Upper lobe of left lung (tissue), 6 donors: ENCODE data around the gene HPCA. TPM values are rescaled to one million over a fixed set of nuclear protein-coding genes. Genes with fewer than 3 reads are reported as not detected.

Experiments
- ATAC-seq, 2 donors: fragments of 200-7000 bp; cut with Tn5 transposase; one replicate each; pipeline ENCODE4 v1.9.1; 2022; ENCODE audit warnings: mild to moderate bottlenecking in 2 of 2, moderate library complexity in 2 of 2; ENCODE audit not compliant: low FRiP score in 2 of 2
- DNase-seq, 2 donors: peaks; one replicate each; pipeline ENCODE4 v3.0.0-alpha.2; 2019 to 2020
- H3K27ac ChIP-seq, 4 donors: fragments of 200-600 bp; sonication (generic); one replicate each; pipeline ENCODE4 v1.5.1; 2016 to 2019
- H3K27me3 ChIP-seq, 4 donors: fragments of 200-600 bp; sonication (generic); one replicate each; pipeline ENCODE4 v1.5.1; 2017 to 2019
- H3K36me3 ChIP-seq, 4 donors: fragments of 200-600 bp; sonication (generic); one replicate each; pipeline ENCODE4 v1.5.1; 2016 to 2019
- H3K4me1 ChIP-seq, 4 donors: fragments of 200-600 bp; sonication (generic); one replicate each; pipeline ENCODE4 v1.5.1; 2018 to 2019
- H3K4me3 ChIP-seq, 4 donors: fragments of 200-600 bp; sonication (generic); one replicate each; pipeline ENCODE4 v1.5.1; 2017 to 2019; ENCODE audit warnings: mild to moderate bottlenecking in 2 of 4, moderate library complexity in 1 of 4
- H3K9me3 ChIP-seq, 4 donors: fragments of 200-600 bp; sonication (generic); one replicate each; pipeline ENCODE4 v1.5.1; 2018 to 2019
- EP300 ChIP-seq, 4 donors: sonication (generic); formaldehyde crosslinking; IDR thresholded peaks; one replicate each; pipeline ENCODE4 v1.5.1; 2017; ENCODE audit warnings: antibody characterized with exemption in 4 of 4, control low read depth in 2 of 4
- POLR2A ChIP-seq, 4 donors: fragments of 450-650 bp; IDR thresholded peaks; one replicate each; pipeline ENCODE4 v1.5.1; 2016 to 2017; ENCODE audit warnings: antibody characterized with exemption in 4 of 4, mild to moderate bottlenecking in 2 of 4
- POLR2AphosphoS5 ChIP-seq, 2 donors: sonication (generic); formaldehyde crosslinking; IDR thresholded peaks; one replicate each; pipeline ENCODE4 v1.5.1; 2017; ENCODE audit warnings: antibody characterized with exemption in 2 of 2
- WGBS, 2 donors: methylation state at CpG; one replicate each; pipeline ENCODE4 v1.1.5; 2017 to 2018; 5-methylcytosine and 5-hydroxymethylcytosine counted together
- total RNA-seq, 6 donors: library from RNA; depleted of rRNA in 4 of 6; stranded (reverse); fragments of >200 nt in 4 of 6; gene quantifications; one replicate each; pipeline versions ENCODE4 v1.1.0 to v1.2.1, GENCODE V29; 2016 to 2021
- TF ChIP-seq, protein P1 (sequence below), 6 experiments: fragments of 450-650 bp in 4 of 6; fragments of 200-600 bp in 2 of 6; sonication (generic) in 2 of 6; IDR thresholded peaks; one replicate each; pipeline ENCODE4 v1.5.1; 2016 to 2019; ENCODE audit warnings: antibody characterized with exemption in 6 of 6
- donor health status: DM: no; HTN: no; CAD: no; lungs with moderate emphysema.
- donor health status: DM: no; HTN: yes; CAD: no; lungs with severe emphysema.

HPCA gene
- total RNA-seq, 6 donors from 2014 or later, result not detected

DNA sequence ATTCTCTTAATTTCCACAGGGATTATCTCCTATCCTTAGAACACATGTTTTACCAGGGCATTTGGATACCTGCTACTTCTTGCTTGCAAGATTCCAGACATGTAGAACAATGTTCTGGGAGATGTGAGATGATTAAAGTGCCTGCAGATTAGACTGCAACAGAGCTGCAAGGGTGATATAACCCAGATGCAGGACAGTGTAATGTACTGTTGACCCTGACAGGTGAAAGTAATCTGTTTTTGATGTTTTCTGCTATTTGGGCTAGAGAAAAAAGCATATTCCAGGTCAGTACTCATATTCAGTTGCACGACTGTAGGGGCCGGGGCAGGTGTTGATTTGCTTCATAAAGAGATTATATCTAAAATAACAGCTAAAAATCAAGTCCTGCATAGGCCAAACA lies 42.0 kb downstream of the HPCA start:
- no peak for DNase-seq
- TF ChIP-seq EP300 (IDR thresholded peaks at IDR 0.05), result no peak
- no peak for TF ChIP-seq POLR2AphosphoS5 (IDR thresholded peaks at IDR 0.05)
- TF ChIP-seq POLR2A (IDR thresholded peaks at IDR 0.05), result no peak
- TF ChIP-seq, protein P1, sequence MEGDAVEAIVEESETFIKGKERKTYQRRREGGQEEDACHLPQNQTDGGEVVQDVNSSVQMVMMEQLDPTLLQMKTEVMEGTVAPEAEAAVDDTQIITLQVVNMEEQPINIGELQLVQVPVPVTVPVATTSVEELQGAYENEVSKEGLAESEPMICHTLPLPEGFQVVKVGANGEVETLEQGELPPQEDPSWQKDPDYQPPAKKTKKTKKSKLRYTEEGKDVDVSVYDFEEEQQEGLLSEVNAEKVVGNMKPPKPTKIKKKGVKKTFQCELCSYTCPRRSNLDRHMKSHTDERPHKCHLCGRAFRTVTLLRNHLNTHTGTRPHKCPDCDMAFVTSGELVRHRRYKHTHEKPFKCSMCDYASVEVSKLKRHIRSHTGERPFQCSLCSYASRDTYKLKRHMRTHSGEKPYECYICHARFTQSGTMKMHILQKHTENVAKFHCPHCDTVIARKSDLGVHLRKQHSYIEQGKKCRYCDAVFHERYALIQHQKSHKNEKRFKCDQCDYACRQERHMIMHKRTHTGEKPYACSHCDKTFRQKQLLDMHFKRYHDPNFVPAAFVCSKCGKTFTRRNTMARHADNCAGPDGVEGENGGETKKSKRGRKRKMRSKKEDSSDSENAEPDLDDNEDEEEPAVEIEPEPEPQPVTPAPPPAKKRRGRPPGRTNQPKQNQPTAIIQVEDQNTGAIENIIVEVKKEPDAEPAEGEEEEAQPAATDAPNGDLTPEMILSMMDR (IDR thresholded peaks at IDR 0.05), result no peak
- 96% methylated on average over 2 of the region's 2 CpGs for WGBS, 2 donors
- no peaks in the 10 kb centered on the region for H3K36me3 ChIP-seq
- H3K27ac ChIP-seq, result no peak overlapping the region
- H3K9me3 ChIP-seq, result no peaks in the 10 kb centered on the region
- H3K27me3 ChIP-seq, result peaks cover 0 to 6% (median 2%) of the 10 kb centered on the region in 4 donors
- H3K4me1 ChIP-seq, result peaks cover 8 to 18% (median 16%) of the 10 kb centered on the region in 4 donors
- no peak for ATAC-seq
- no peak overlapping the region for H3K4me3 ChIP-seq

DNA sequence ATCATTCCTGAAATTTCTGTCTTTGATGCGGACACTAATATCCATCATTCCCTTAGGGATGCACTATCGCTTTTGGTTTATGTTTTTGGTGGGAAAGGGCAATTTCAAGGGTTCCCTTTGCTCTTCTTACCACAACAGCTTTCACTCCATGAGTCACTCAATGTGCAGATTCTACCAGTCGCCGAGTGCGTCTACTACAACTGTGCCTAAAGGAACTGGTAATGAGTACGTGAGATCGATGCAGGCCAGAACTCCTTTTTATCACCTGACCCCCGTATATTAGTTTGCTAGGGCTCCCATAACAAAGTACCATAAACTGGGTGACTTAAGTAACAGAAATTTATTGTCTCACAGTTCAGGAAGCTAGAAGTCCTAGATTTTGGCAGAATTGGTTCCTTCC lies 42.4 kb downstream of the HPCA start:
- Histone ChIP-seq H3K36me3 (no peaks in the 10 kb centered on the region), H3K27ac (no peak overlapping the region), H3K4me1 (peaks cover 10 to 23% (median 18%) of the 10 kb centered on the region in 4 donors), H3K9me3 (no peaks in the 10 kb centered on the region), H3K27me3 (peaks cover 0 to 6% (median 2%) of the 10 kb centered on the region in 4 donors), H3K4me3 (no peak overlapping the region)
- ATAC-seq, result no peak
- 85 to 91% methylated on average over 8 of the region's 8 CpGs for WGBS, 2 donors
- no peak for DNase-seq
- TF ChIP-seq EP300 (IDR thresholded peaks at IDR 0.05) (no peak), POLR2AphosphoS5 (IDR thresholded peaks at IDR 0.05) (no peak), POLR2A (IDR thresholded peaks at IDR 0.05) (no peak)
- TF ChIP-seq, protein P1 (IDR thresholded peaks at IDR 0.05), result no peak

DNA sequence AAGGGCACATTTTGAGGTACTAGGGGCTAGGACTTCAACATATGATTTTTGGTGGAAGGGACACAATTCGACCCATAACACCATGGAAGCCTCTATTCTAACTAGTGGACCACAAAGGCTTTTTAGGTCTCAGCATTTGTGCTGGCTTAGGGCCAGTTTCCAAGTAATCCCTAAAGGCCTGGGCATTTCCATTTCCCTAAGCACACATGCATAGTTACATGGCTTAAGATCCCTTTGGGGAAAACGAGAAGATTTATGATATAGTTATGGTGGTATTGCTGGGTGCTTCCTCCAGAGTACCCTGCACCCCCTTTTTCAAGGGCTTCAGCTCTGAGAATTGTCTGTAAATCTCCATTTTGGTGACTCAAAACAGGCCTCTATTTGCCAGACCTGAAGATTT lies 43.1 kb downstream of the HPCA start:
- Histone ChIP-seq H3K9me3 (no peaks in the 10 kb centered on the region), H3K4me3 (no peak overlapping the region), H3K27ac (no peak overlapping the region), H3K4me1 (peaks cover 16 to 27% (median 24%) of the 10 kb centered on the region in 4 donors), H3K36me3 (no peaks in the 10 kb centered on the region), H3K27me3 (peaks cover 0 to 6% (median 2%) of the 10 kb centered on the region in 4 donors)
- TF ChIP-seq POLR2A (IDR thresholded peaks at IDR 0.05) (no peak), EP300 (IDR thresholded peaks at IDR 0.05) (no peak)
- TF ChIP-seq, protein P1 (IDR thresholded peaks at IDR 0.05), result no peak
- ATAC-seq (no peak), DNase-seq (no peak)
- 73 to 79% methylated on average over 2 of the region's 2 CpGs for WGBS, 2 donors

DNA sequence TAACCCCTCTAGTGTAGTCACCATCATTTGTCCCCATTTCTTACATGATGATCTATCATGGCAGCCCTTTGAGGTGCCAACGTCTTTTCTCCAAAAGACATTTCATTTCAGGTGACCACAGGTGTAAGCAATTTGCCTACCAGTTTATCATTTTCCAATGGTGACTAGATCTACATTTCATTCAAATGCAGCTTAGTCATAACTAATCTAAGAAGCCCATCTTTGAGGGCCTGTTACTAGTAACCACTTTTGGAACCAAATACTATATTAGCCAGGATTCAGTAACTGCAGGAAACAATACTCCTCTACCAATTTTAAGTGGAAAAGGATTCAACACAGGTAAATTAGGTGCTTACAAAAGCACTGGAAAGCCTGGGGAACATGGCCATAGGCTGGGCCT lies 45.5 kb downstream of the HPCA start:
- WGBS, 2 donors, result 89 to 97% methylated on average over 1 of the region's 1 CpG

More for the DNA sequence above, 45.5 kb downstream of the HPCA start:
- H3K4me1 ChIP-seq, result peaks cover 9 to 12% (median 10%) of the 10 kb centered on the region in 4 donors
- H3K36me3 ChIP-seq, result peaks cover 0 to 15% (median 12%) of the 10 kb centered on the region in 4 donors
- ATAC-seq, result no peak
- DNase-seq, result no peak
- H3K4me3 ChIP-seq, result no peak overlapping the region
- no peaks in the 10 kb centered on the region for H3K9me3 ChIP-seq
- H3K27ac ChIP-seq, result no peak overlapping the region
- H3K27me3 ChIP-seq, result no peaks in the 10 kb centered on the region
- TF ChIP-seq, protein P1 (IDR thresholded peaks at IDR 0.05), result no peak
- TF ChIP-seq POLR2AphosphoS5 (IDR thresholded peaks at IDR 0.05), result no peak
- no peak for TF ChIP-seq POLR2A (IDR thresholded peaks at IDR 0.05)
- TF ChIP-seq EP300 (IDR thresholded peaks at IDR 0.05), result no peak
